HCT116 (cell line): ENCODE results near the gene SPOCK3.

ENCODE experiments used
- CTCF ChIP-seq, 3 experiments: fragments of 200-600 bp in 1 of 3; sonication (generic) in 1 of 3; IDR thresholded peaks in 2 of 3; conservative IDR thresholded peaks in 1 of 3; 2 replicates each; pipeline ENCODE4 v1.5.1; 2012 to 2017; ENCODE audit warnings: low read depth in 2 of 3, low read length in 2 of 3, antibody characterized with exemption in 1 of 3, borderline replicate concordance in 1 of 3, control low read depth in 1 of 3, mild to moderate bottlenecking in 1 of 3, mixed read lengths in 1 of 3, mixed run types in 1 of 3, moderate library complexity in 1 of 3; ENCODE audit not compliant: insufficient read depth in 1 of 3
- MAX ChIP-seq: IDR thresholded peaks from 2 replicates; pipeline ENCODE4 v1.6.1; 2012
- POLR2A ChIP-seq: IDR thresholded peaks from 2 replicates; pipeline ENCODE4 v1.7.0; 2011; ENCODE audit warnings: borderline replicate concordance; ENCODE audit not compliant: insufficient read depth, insufficient read length; ENCODE audit errors: extremely low read depth
- POLR2AphosphoS5 ChIP-seq: IDR thresholded peaks from 2 replicates; pipeline ENCODE4 v1.6.1; 2011; ENCODE audit warnings: mild to moderate bottlenecking, low read depth, low read length, moderate library complexity
- YY1 ChIP-seq: IDR thresholded peaks from 2 replicates; pipeline ENCODE4 v1.6.1; 2011; ENCODE audit warnings: low read length, low read depth, moderate library complexity, mild to moderate bottlenecking; ENCODE audit not compliant: insufficient replicate concordance; ENCODE audit errors: extremely low read depth
- ZFX ChIP-seq: fragments of 450-650 bp; IDR thresholded peaks from 2 replicates; pipeline ENCODE4 v1.6.1; 2017

- TF ChIP-seq CTCF (IDR thresholded peaks at IDR 0.05 in 2 of 3, conservative IDR thresholded peaks at IDR 0.05 in 1 of 3; ENCODE audit: borderline replicate concordance in 1 of 3, insufficient read depth in 1 of 3, low read depth in 2 of 3, low read length in 2 of 3) (no peak), YY1 (no peak), POLR2A (no peak), ZFX (no peak), MAX (no peak), POLR2AphosphoS5 (no peak)
Measured at GRCh38 chr4:166724369-166724768, 509.9 kb downstream of the SPOCK3 start.
